Activated CD8-positive, alpha-beta T cell treated with anti-CD3 and anti-CD28 coated beads for 36 hours (primary cell): ENCODE data around the gene S100A14. TPM values are rescaled to one million over a fixed set of nuclear protein-coding genes. Genes with fewer than 3 reads are reported as not detected.

ENCODE experiments used
- ATAC-seq: fragments of 200-7000 bp; cut with Tn5 transposase; one replicate; pipeline ENCODE4 v1.10.0; 2021; ENCODE audit warnings: mild to moderate bottlenecking, moderate library complexity
- CTCF ChIA-PET: fragments of 350-600 bp; sonication (Branson Sonifier 250); formaldehyde crosslinking; loops from one replicate; lab custom pipeline; 2021; ENCODE audit warnings: antibody characterized with exemption; lab: Charles Lee
- POLR2A ChIA-PET: fragments of 350-600 bp; sonication (Branson Sonifier 250); formaldehyde crosslinking; loops from one replicate; lab custom pipeline; 2021; ENCODE audit warnings: antibody characterized with exemption; lab: Charles Lee
- DNase-seq: peaks from one replicate; pipeline ENCODE4 v3.0.0-alpha.2; 2020
- H3K27ac Mint-ChIP-seq: one replicate; pipeline ENCODE4 v1.8.0; 2021; ENCODE audit warnings: mild to moderate bottlenecking, mixed read lengths
- H3K27me3 Mint-ChIP-seq: one replicate; pipeline ENCODE4 v1.8.0; 2021; ENCODE audit warnings: mixed read lengths
- H3K36me3 Mint-ChIP-seq: one replicate; pipeline ENCODE4 v1.8.0; 2021; ENCODE audit warnings: low read depth, mixed read lengths
- H3K4me1 Mint-ChIP-seq: one replicate; pipeline ENCODE4 v1.8.0; 2021; ENCODE audit warnings: low read depth, mixed read lengths
- H3K4me3 Mint-ChIP-seq: one replicate; pipeline ENCODE4 v1.8.0; 2021; ENCODE audit warnings: mild to moderate bottlenecking, moderate library complexity, mixed read lengths
- H3K9me3 Mint-ChIP-seq: one replicate; pipeline ENCODE4 v1.8.0; 2021; ENCODE audit warnings: mixed read lengths
- intact Hi-C: fragments of 100-400 bp; cut with micrococcal nuclease; formaldehyde crosslinking; loops from one replicate; pipeline ENCODE4 v1.10.0; 2022
- total RNA-seq, 2 experiments: library from RNA; stranded (reverse); gene quantifications; one replicate each; pipeline ENCODE4 v1.2.3, GENCODE V29; 2021
- TF ChIP-seq, protein P1 (sequence below): fragments of 200-600 bp; IDR thresholded peaks from one replicate; pipeline ENCODE4 v1.8.0; 2022; ENCODE audit warnings: antibody characterized with exemption, mild to moderate bottlenecking

S100A14 gene
- total RNA-seq, 2 experiments from 2014 or later = not detected

DNA sequence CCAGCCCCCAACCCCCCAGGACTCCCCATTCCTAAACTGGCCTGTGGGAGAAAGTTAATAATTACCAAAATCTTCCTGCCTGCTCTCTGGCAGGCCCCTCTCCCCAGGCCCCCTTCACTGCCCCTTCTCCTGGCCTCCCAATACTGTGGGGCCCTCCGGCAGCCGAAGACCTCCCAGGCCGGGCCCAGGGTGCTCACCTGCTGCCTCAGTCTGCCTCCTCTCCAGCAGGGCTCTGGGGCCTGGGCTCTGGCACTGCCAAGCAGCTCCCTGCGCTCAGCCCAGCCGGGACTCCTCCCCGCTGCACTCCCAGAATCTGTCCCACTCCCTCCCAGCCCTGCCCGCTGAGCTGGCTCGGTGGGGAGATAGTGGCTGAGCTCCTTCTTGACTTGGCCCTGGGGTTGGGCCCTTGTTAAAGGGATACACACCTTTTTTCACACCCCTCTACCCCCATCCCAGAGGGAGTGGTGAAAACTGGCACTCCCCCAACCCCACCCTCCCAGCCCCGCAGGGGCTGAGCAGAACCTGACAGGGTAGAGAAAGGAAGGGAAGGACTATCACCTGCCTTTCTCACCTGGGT, 3.3 kb downstream of the S100A14 start, which contains the start of gene S100A16:
TSS of gene S100A16 (minus strand) at position 383 of the 577 bp plus-strand sequence. CDS start 4,986 bp downstream, outside the sequence.
- H3K27ac Mint-ChIP-seq = no peak within 1 kb of the TSS
- intact Hi-C loops = no loop called here

DNA sequence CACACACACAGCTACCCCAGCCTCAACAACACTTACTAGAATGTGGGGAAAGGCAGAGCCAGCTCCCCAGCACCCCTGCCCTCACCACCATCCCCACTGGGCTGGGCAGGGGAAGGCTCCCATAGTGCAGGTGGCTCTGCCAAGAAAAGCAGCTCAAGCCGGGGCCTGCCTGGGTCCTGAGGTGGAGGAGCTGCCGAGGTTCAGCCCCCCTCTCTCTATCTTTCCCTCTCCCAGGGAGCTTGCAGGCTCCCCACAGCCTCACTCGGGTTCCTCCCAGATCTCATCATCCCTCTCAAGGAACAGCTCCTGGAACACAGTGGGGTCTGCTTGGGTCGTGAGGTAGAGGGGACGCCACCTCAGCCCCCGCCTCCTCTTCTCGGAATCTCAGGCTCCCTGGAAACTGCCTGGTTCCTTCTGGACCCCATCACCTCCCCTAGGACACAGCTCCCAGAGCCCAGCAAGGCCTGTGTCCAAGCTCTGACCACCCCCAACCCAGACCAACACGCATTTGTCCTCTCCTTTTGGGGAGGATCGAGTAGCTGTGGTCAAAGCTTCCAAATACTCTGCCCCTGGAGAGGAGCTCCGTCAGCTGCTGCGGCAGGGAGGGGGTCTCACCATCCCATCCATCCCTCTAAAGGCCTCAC, 3.9 kb downstream of the S100A14 start:
- DNase-seq = no peak
- no peaks in the 10 kb centered on the region for H3K9me3 Mint-ChIP-seq
- POLR2A ChIA-PET = no interaction called here
- CTCF ChIA-PET = interaction anchor here (0.9 kb wide), 1 partner anchor 41 kb away, joined by 4 read pairs; no protein-coding TSS in a partner anchor
- H3K4me3 Mint-ChIP-seq = no peak overlapping the region
- intact Hi-C loops = no loop called here
- H3K27me3 Mint-ChIP-seq = no peaks in the 10 kb centered on the region
- TF ChIP-seq, protein P1, sequence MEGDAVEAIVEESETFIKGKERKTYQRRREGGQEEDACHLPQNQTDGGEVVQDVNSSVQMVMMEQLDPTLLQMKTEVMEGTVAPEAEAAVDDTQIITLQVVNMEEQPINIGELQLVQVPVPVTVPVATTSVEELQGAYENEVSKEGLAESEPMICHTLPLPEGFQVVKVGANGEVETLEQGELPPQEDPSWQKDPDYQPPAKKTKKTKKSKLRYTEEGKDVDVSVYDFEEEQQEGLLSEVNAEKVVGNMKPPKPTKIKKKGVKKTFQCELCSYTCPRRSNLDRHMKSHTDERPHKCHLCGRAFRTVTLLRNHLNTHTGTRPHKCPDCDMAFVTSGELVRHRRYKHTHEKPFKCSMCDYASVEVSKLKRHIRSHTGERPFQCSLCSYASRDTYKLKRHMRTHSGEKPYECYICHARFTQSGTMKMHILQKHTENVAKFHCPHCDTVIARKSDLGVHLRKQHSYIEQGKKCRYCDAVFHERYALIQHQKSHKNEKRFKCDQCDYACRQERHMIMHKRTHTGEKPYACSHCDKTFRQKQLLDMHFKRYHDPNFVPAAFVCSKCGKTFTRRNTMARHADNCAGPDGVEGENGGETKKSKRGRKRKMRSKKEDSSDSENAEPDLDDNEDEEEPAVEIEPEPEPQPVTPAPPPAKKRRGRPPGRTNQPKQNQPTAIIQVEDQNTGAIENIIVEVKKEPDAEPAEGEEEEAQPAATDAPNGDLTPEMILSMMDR = no peak
- H3K4me1 Mint-ChIP-seq = peaks cover 5% of the 10 kb centered on the region
- no peak overlapping the region for H3K27ac Mint-ChIP-seq
- no peaks in the 10 kb centered on the region for H3K36me3 Mint-ChIP-seq
- ATAC-seq = no peak

More for the DNA sequence above, 3.3 kb downstream of the S100A14 start, which contains the start of gene S100A16:
- Mint-ChIP-seq H3K27me3 (no peaks in the 10 kb centered on the region), H3K36me3 (no peaks in the 10 kb centered on the region), H3K4me3 (no peak within 1 kb of the TSS), H3K4me1 (peaks cover 5% of the 10 kb centered on the region), H3K9me3 (no peaks in the 10 kb centered on the region)
- ATAC-seq (no peak), DNase-seq (no peak)
- ChIA-PET POLR2A (no interaction called here), CTCF (interaction anchor here (8.0 kb wide), 1 partner anchor 102 kb away, joined by 88 read pairs; no protein-coding TSS in a partner anchor)
- TF ChIP-seq, protein P1 = no peak

DNA sequence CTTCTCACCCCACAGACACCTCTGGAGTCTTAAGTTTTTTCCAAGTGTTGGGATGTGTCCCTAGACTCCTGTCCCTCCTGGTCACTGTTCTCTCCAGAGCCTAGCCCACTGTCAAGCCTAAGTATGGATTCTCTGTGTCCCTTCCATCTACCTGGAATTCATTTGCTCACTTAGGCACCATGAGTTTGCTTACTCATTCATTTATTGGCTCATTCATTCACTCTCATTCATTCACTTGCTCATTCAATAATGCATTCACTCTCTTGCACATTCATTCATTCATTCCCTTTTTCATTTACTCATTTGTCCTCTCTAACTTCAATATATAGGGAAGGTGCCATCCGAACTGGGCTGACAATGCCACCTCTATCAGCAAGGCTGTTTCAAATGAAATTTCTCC, 4.8 kb downstream of the S100A14 start:
- CTCF ChIA-PET = interaction anchor here (0.6 to 2.2 kb wide), 4 partner anchors 38 to 102 kb away, joined by 3 to 9 read pairs (median 4); no protein-coding TSS in a partner anchor
- DNase-seq (no peak), ATAC-seq (no peak)
- Mint-ChIP-seq H3K27me3 (no peaks in the 10 kb centered on the region), H3K4me1 (peaks cover 5% of the 10 kb centered on the region), H3K9me3 (no peaks in the 10 kb centered on the region), H3K4me3 (no peak overlapping the region), H3K27ac (no peak overlapping the region), H3K36me3 (no peaks in the 10 kb centered on the region)
- TF ChIP-seq, protein P1 = no peak
- intact Hi-C loops = no loop called here
- POLR2A ChIA-PET = no interaction called here

DNA sequence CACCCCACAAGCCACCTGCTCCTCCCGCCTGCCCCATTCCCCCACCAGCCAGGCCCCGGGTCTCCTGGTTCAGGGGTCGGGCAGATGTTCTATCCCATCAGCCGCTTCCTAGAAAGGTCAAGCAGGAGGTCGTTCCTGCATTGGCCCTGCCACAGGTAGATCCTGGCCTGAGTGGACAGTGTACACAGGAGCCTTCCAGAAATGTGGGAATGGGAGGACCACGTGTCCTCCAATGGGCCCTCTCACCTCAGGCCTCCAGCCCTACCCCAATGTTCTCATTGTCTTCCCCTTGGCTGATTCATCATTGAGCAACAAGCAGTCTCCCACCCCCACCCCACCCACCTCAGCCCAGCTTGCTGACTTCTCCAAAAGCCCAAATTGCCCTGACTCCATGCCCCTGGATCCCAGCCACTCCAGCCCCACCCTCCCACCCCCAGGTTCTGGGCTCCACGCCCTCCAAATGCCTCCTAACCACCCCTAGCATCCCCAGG, 5.3 kb downstream of the S100A14 start:
- H3K4me1 Mint-ChIP-seq = peaks cover 2% of the 10 kb centered on the region
- intact Hi-C loops = no loop called here
- ATAC-seq = no peak
- no peaks in the 10 kb centered on the region for H3K9me3 Mint-ChIP-seq
- POLR2A ChIA-PET = interaction anchor here (0.5 kb wide), 1 partner anchor 36 kb away, joined by 3 read pairs; no protein-coding TSS in a partner anchor
- DNase-seq = no peak
- no peaks in the 10 kb centered on the region for H3K36me3 Mint-ChIP-seq
- no peaks in the 10 kb centered on the region for H3K27me3 Mint-ChIP-seq
- H3K27ac Mint-ChIP-seq = no peak overlapping the region
- no peak overlapping the region for H3K4me3 Mint-ChIP-seq
- CTCF ChIA-PET = interaction anchor here (0.7 to 2.2 kb wide), 3 partner anchors 38 to 100 kb away, joined by 3 to 9 read pairs (median 4); no protein-coding TSS in a partner anchor
- TF ChIP-seq, protein P1 = no peak
